ENCODE results near the gene ZNF691. TPM values are rescaled to one million over a fixed set of nuclear protein-coding genes. Genes with fewer than 3 reads are reported as not detected.
"Not testable (repeated sequence)": the region's sequence is repeated elsewhere in the genome, so short reads cannot be mapped to it uniquely, and the experiment has no call there.

Gene ZNF691
- total RNA-seq, 1 donor from 2014 or later, result 4.5 TPM

- H3K4me3 ChIP-seq (ENCODE audit: low read depth, low read length), result no peak overlapping the region
- no peak for FAIRE-seq
- H3K27me3 ChIP-seq (ENCODE audit: control insufficient read depth, insufficient read depth, low read length), result no peaks in the 10 kb centered on the region
- DNase-seq (ENCODE audit: low read depth), result no peak
- TF ChIP-seq CTCF (IDR thresholded peaks at IDR 0.05; ENCODE audit: insufficient read depth, low read length, severe bottlenecking), result no peak
- H3K36me3 ChIP-seq (ENCODE audit: control insufficient read depth, insufficient read depth, low read length), result no peaks in the 10 kb centered on the region
Observed at GRCh38 chr1:42889264-42889663, 42.9 kb downstream of the ZNF691 start.

- H3K4me3 ChIP-seq (ENCODE audit: low read depth, low read length), result no peak overlapping the region
- H3K27me3 ChIP-seq (ENCODE audit: control insufficient read depth, insufficient read depth, low read length), result no peaks in the 10 kb centered on the region
- no peak for DNase-seq (ENCODE audit: low read depth)
- no peaks in the 10 kb centered on the region for H3K36me3 ChIP-seq (ENCODE audit: control insufficient read depth, insufficient read depth, low read length)
- no peak for TF ChIP-seq CTCF (IDR thresholded peaks at IDR 0.05; ENCODE audit: insufficient read depth, low read length, severe bottlenecking)
- no peak for FAIRE-seq
Observed at GRCh38 chr1:42891465-42892138, 45.2 kb downstream of the ZNF691 start.

- H3K27me3 ChIP-seq (ENCODE audit: control insufficient read depth, insufficient read depth, low read length); FAIRE-seq; DNase-seq (ENCODE audit: low read depth); H3K4me3 ChIP-seq (ENCODE audit: low read depth, low read length); H3K36me3 ChIP-seq (ENCODE audit: control insufficient read depth, insufficient read depth, low read length): not testable (repeated sequence)
Observed at GRCh38 chr1:42899960-42900359, 53.5 kb downstream of the ZNF691 start.

Other genes starting within 250 kb of the ZNF691 start
- gene PPIH, start 188.2 kb upstream of the ZNF691 start, total RNA-seq, result 21.9 and 40.8 TPM in 2 replicates
- 1,123 and 1,188 TPM in 2 replicates for gene YBX1, start 164.2 kb upstream of the ZNF691 start, total RNA-seq
- gene CLDN19, start 106.4 kb upstream of the ZNF691 start, total RNA-seq, result not detected in 2 replicates
- gene P3H1, start 79.6 kb upstream of the ZNF691 start, total RNA-seq, result 15.8 and 16.5 TPM in 2 replicates
- 3.8 and 9.0 TPM in 2 replicates for gene C1orf50, start 79.4 kb upstream of the ZNF691 start, total RNA-seq
- gene TMEM269, start 61.6 kb upstream of the ZNF691 start, total RNA-seq, result under 0.01 TPM in 2 replicates
- gene ERMAP, start 29.5 kb upstream of the ZNF691 start, total RNA-seq, result 5.3 and 6.3 TPM in 2 replicates
- 18.2 and 21.0 TPM in 2 replicates for gene SVBP, start 29.2 kb upstream of the ZNF691 start, total RNA-seq
- gene SLC2A1, start 112.3 kb downstream of the ZNF691 start, total RNA-seq, result 1,197 and 1,905 TPM in 2 replicates